Coronary artery (tissue), 2 donors: Measurements from ENCODE around the gene AIFM2.
A peak's percentile ranks its signal among the peaks of the same experiment; 100 is the strongest.

Experiments used
- DNase-seq: peaks from one replicate; pipeline ENCODE4 v3.0.0-alpha.2; 2017; ENCODE audit warnings: low spot score
- H3K27ac ChIP-seq, 2 donors: fragments of 200-600 bp; sonication (generic); one replicate each; pipeline ENCODE4 v1.5.1; 2016 to 2019
- H3K4me3 ChIP-seq: fragments of 200-600 bp; sonication (generic); 2 replicates; pipeline ENCODE4 v1.5.1; 2016; ENCODE audit warnings: mild to moderate bottlenecking, moderate library complexity
- TF ChIP-seq, protein P1 (sequence below): fragments of 200-600 bp; sonication (generic); IDR thresholded peaks from one replicate; pipeline ENCODE4 v1.5.1; 2019; ENCODE audit warnings: antibody characterized with exemption

The AIFM2 gene

GRCh38 chr10:70122742-70123141, 9.9 kb downstream of the AIFM2 start:
- Histone ChIP-seq H3K27ac (no peak overlapping the region), H3K4me3 (no peak overlapping the region)
- TF ChIP-seq, protein P1, sequence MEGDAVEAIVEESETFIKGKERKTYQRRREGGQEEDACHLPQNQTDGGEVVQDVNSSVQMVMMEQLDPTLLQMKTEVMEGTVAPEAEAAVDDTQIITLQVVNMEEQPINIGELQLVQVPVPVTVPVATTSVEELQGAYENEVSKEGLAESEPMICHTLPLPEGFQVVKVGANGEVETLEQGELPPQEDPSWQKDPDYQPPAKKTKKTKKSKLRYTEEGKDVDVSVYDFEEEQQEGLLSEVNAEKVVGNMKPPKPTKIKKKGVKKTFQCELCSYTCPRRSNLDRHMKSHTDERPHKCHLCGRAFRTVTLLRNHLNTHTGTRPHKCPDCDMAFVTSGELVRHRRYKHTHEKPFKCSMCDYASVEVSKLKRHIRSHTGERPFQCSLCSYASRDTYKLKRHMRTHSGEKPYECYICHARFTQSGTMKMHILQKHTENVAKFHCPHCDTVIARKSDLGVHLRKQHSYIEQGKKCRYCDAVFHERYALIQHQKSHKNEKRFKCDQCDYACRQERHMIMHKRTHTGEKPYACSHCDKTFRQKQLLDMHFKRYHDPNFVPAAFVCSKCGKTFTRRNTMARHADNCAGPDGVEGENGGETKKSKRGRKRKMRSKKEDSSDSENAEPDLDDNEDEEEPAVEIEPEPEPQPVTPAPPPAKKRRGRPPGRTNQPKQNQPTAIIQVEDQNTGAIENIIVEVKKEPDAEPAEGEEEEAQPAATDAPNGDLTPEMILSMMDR = no peak

GRCh38 chr10:70121281-70121949, 11.2 kb downstream of the AIFM2 start:
- Histone ChIP-seq H3K27ac (no peak overlapping the region), H3K4me3 (no peak overlapping the region)
- DNase-seq = peak; percentile 62
- TF ChIP-seq, protein P1 = no peak

More at GRCh38 chr10:70122742-70123141, 9.9 kb downstream of the AIFM2 start:
- no peak for DNase-seq

DNA sequence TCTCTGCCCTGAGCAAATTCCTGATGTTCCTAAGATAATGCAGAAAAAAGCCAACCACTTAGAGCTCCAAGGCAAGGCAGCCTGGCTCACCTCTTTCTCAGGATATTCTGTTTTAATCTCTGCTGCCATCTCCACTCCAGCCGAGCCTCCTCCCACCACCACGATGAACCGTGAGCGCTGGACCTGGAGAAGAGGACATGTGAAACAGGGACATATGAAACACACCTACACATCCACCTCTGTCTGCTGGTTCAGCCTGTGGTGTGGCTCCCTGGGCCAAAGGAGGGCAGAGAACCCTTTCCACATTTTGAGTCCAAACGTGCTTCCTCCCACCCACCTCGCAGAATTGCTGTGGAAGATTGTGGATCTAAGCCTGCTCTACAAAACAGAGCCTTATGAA, 12.2 kb downstream of the AIFM2 start:
- Histone ChIP-seq H3K27ac (no peak overlapping the region), H3K4me3 (no peak overlapping the region)
- TF ChIP-seq, protein P1 = no peak
- DNase-seq = no peak

DNA sequence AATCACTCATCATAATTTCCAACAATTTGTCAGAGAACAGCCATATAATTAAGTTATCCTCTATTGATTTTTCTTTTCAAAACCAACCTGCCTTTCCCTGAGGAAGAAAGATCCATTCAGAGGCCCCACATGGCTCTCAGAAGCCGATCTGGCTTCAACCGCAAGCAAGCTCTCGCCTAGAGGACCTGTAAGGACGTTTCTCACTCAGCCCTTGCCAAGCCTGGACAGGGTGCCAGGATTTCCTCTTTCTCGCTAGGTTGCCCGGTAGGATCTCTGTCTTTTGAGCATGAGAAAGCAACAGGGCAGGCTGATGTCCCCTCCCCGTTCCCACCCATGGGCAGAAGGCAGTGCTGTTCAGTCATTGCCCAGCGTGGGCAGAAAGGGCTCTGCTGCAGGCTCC, 13.0 kb downstream of the AIFM2 start:
- DNase-seq = no peak
- TF ChIP-seq, protein P1 = no peak

DNA sequence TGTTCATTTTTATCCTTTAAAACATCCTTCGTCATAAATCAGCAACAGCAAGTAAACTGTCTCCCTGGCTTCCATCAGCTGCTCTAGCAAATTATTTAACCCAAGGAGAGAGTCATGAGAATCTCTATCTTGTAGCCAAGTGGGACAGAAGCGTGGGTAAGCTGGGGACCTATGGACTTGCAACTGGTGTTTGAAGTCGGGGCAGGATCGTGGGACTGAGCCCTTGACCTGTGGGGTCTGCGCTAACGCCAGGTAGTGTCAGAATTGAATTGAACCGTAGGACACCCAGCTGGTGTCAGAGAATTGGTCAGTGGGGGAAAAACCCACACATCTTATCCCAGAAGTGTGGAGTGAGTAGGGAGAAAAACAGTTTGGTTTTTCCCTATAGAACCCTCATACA, 13.4 kb downstream of the AIFM2 start:
- TF ChIP-seq, protein P1 = no peak
- no peak for DNase-seq
- no peak overlapping the region for H3K27ac ChIP-seq

More for the DNA sequence above, 13.0 kb downstream of the AIFM2 start:
- Histone ChIP-seq H3K27ac (no peak overlapping the region), H3K4me3 (no peak overlapping the region)

GRCh38 chr10:70118196-70118595, 14.4 kb downstream of the AIFM2 start:
- TF ChIP-seq, protein P1 = no peak
- Histone ChIP-seq H3K27ac (no peak overlapping the region), H3K4me3 (no peak overlapping the region)
- no peak for DNase-seq

More for the DNA sequence above, 13.4 kb downstream of the AIFM2 start:
- no peak overlapping the region for H3K4me3 ChIP-seq

- DNase-seq = no peak
- Histone ChIP-seq H3K27ac (no peak overlapping the region), H3K4me3 (no peak overlapping the region)
- TF ChIP-seq, protein P1 = no peak
Measured at GRCh38 chr10:70117646-70118045, 15.0 kb downstream of the AIFM2 start.
